K562 (cell line): ENCODE data around the gene HTR6. TPM values are rescaled to one million over a fixed set of nuclear protein-coding genes. Genes with fewer than 3 reads are reported as not detected.

Experiments
- CHD7 ChIP-seq: fragments of 200-600 bp; sonication (generic); IDR thresholded peaks from one replicate; pipeline ENCODE4 v1.6.1; 2012; ENCODE audit warnings: mild to moderate bottlenecking, low read depth, low read length, inconsistent platforms
- ZBTB26 ChIP-seq: fragments of 450-650 bp; formaldehyde crosslinking; IDR thresholded peaks from 2 replicates; pipeline ENCODE4 v1.4.0; 2022; ENCODE audit warnings: missing genetic modification characterization
- ZKSCAN8 ChIP-seq: fragments of 200-800 bp; sonication (Bioruptor generic); IDR thresholded peaks from 2 replicates; pipeline ENCODE4 v1.6.1; 2016; ENCODE audit warnings: missing genetic modification characterization, missing compliant biosample characterization
- ZNF24 ChIP-seq: fragments of 450-650 bp; IDR thresholded peaks from 2 replicates; pipeline ENCODE4 v1.6.1; 2016
- ZNF79 ChIP-seq: fragments of 250-450 bp; sonication (Bioruptor Pico); IDR thresholded peaks from 2 replicates; pipeline ENCODE4 v1.4.0; 2020; ENCODE audit warnings: low read depth, mild to moderate bottlenecking, moderate library complexity
- polyA plus RNA-seq, 8 experiments: library from polyadenylated mRNA; depleted of rRNA in 4 of 8; stranded (reverse) in 5 of 8; unstranded in 3 of 8; fragments of >200 nt; fragmentation: Nextera tagmentation in 2 of 8; fragmentation: Illumina TruSeq in 1 of 8; extraction: Ambion mirVana in 2 of 8; extraction: Trizol in 1 of 8; gene quantifications; 2 replicates each; pipeline versions ENCODE4 v1.2.1 to v1.2.3, GENCODE V29; 2011 to 2014; ENCODE audit warnings: inconsistent platforms in 1 of 8, missing spikeins in 1 of 8
- total RNA-seq, 7 experiments: library from RNA; depleted of rRNA in 6 of 7; stranded (reverse); fragments of >200 nt in 6 of 7; fragmentation: Illumina TruSeq in 2 of 7; extraction: Trizol in 2 of 7; gene quantifications; 2 replicates each; pipeline versions ENCODE4 v1.2.1 to v1.2.3, GENCODE V29; 2011 to 2021; ENCODE audit warnings: low replicate concordance in 1 of 7

HTR6 gene
- total and polyA plus RNA-seq, 9 of the 15 experiments (the other 6 are each of a cell fraction or from before 2014, with no cell fraction given): not detected

- no peak for TF ChIP-seq CHD7
- no peak for TF ChIP-seq ZNF24
- no peak for TF ChIP-seq ZKSCAN8 (CRISPR knock-in tag)
- TF ChIP-seq ZBTB26 (CRISPR knock-in tag): no peak
- no peak for TF ChIP-seq ZNF79 (CRISPR knock-in tag)
Observed at GRCh38 chr1:19618428-19618827, 46.2 kb upstream of the HTR6 start (continued).
